NCI-H1417 (cell line): Measurements from ENCODE around the gene CD6.
A peak's percentile ranks its signal among the peaks of the same experiment; 100 is the strongest.
"Not testable (repeated sequence)": the region's sequence is repeated elsewhere in the genome, so short reads cannot be mapped to it uniquely, and the experiment has no call there.

Experiments
- DNase-seq, 3 experiments: peaks; one replicate each; lab custom pipeline; 2025; lab: John Stamatoyannopoulos, UW

Gene CD6

GRCh38 chr11:60953781-60954180 lies 17.7 kb upstream of the CD6 start:
- no peak for DNase-seq

DNA sequence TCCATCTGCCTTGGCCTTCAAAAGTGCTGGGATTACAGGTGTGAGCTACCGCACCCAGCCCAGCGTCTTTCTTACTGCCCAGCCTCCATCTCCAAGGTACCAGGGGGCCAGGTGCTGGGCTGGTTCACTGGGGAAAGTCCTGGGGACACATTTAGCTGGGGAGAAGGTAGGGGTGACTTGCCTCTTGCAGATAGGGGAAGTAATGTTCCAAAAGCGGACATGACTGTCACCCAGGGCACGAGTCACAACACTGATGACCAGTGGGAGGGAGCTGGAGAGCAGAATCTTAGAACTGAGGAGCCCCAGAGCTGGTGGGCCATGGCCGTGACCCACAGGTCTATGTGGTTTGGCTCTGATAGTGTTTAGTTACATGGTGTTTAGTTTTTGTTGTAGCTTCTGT lies 17.1 kb upstream of the CD6 start:
- DNase-seq, result no peak

DNA sequence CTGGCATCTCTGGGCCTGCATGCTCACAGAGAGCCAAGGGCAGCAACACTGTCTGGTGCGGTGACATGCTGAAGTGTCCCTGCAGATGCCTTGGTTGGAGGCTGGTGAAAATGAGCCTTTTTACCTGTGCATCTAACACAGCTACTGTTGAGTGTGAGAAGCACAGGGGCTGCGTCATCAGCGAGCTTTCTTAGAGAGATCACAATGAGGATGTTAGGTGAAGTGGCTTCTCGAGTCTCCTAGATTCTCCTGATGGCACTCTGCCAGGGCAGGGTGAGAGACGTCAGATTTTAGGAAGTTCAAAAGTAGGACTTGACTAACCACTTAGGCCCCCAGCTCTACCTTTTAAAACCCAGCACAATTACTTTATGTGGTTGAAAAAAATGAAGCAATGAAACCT lies 15.9 kb upstream of the CD6 start:
- peak in 1 of 3 experiments; percentile 87 for DNase-seq

DNA sequence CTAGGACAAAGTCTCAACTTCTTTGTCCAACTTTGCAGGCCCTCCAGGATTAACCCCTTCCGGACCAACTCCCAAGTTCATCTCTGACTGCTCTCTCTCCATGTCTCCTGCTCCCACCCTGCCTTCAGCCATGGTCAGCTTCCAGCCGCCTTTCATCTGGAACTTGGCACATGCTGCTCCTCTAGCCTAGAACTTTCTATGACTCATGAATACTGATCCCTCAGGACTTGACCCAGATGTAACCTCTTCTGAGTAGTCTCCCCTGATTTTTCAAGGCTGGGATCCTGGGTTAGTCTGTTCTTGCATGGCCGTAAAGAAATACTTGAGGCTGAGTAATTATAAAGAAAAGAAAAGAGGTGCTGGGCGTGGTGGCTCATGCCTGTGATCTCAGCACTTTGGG lies 14.3 kb upstream of the CD6 start:
- DNase-seq, result no peak

DNA sequence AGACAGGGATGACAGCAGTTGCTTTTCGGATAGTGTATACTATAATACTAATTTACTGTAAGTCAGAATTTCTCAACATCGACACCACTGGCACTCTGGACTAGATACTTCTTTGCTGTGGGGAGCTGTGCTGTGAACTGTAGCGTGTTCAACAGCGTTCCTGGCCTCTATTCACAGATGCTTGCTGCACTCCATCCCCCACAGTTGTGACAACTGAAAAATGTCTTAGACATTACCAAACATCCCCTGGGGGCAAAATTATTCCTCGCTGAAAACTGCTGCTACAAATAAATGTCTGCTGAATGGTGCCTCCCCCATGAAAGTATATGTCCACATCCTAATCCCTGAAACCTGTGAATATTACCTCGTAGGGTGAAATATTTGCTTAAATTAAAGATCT lies 12.0 kb upstream of the CD6 start:
- peak in 1 of 3 experiments; percentile 53 for DNase-seq

GRCh38 chr11:60960405-60960804 lies 11.1 kb upstream of the CD6 start:
- DNase-seq, result no peak

DNA sequence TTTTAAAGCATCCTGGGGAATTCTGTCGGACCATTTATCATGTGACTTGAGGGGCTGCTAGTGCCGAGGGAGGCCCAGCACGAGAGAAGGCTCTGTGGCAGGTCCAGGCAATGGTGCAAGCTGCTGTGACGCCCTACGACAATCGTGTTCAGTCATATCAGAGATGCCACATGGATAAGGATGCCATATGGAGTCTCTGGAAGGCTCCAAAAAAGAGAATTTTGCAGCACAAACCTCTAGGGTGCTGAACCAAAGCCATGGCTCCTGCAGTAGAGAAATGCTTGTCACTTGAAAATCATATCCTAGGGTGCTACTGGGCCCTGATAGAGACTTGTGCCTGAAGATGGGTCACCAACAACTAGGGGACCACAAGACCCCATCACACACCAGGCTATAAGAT lies 6.7 kb upstream of the CD6 start:
- DNase-seq, result no peak

DNA sequence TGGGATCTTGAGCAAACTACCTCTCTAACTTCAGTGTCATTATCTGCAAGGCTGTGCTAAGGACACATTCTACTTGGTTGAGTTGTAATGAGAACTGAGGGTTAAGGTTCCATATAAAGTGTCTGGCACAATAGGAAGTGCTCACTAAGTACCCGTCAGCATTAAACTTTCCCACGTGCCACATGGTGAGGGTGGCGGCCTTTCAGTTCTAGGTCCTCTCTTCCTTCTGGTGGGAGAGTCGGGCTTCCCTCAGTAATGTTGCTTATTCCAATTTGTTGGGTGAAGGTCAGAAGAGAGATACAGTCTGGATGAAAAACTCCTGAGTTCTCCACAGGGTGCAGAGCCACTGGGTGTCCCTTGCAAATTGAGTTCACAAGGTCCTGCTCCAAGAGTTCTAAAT lies 4.6 kb upstream of the CD6 start:
- DNase-seq, result no peak

GRCh38 chr11:60968223-60968622 lies 3.3 kb upstream of the CD6 start:
- DNase-seq, result no peak

DNA sequence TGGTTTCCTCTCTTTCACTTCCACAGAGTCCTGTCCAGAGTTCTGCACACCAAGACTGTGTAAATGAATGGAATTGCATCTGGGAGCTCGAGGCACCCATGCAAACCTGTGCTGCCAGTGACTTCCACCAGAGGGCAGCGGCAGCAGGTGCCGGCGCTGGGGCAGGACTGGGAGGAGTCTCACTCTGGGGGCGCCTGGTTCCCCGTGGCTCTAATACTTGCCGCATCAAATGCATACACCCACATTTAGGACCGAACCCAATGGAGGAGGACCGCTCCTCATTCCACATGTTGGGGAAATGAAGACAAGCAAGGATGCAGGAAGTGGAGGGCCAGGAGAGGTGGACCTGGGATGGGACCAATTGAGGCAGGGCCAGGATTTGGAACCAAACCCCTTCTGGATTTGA lies 1.1 kb upstream of the CD6 start:
- DNase-seq, result peak; percentile 23 to 64 (median 58)

DNA sequence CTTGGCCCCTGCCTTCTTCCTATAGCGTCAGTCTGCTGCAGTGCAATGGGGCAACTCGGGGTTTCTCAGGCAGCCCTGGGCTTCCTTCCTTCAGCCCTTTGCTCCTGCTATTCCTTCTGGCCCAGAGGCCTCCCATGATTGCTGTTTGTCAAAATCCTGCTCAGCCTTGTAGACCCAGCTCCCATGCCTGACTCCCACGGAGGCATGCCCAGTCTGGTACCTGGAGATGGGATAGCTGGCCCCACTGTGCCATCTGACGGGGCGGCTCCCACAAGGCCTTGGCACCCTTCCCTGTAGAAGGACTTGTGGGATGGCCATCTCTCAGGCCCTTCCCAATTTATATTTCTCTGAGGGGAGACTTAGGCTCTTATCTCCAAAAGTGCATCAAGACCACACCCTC lies 590 bp upstream of the CD6 start:
- no peak for DNase-seq

DNA sequence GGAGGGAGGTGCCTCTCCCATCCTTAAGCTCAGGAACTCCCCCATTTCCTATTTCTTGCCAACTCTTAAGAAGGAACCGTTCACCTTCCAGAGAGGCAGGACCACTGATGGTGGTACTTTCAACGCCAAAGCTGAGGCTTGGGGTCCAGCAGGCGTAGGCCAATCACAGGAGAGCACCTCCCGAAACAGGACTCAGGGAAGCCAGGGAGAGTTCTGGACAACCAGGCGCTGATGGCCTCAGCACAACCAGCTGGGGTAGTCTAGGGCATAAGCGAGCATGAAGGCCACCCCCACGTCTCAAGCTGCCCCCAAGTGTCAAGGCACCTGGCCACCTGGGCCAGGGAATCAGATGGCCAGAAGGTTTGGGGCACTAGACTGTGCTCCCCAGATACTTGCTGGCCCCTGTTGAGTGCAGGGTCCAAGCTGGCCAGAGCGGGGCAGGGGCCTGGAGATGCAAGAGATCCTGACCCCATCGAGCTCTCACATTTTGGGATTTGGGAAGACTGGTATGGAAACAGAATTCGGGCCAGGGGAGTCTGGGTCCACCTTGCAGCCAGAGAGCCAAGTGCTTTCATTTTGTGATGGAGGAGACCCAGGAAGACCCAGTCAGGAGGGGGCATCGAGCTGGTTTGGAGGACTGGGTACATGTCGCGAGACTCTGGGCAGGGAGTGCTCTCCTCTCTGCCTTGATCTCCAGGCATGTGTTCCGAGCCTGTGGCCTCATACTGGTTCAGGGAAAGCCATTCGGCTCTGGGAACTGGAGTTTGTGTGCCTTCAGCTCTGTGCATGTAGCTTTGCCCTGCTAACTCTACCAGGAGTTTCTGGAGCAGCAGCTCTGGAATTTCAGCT lies 926 bp downstream of the CD6 start:
- DNase-seq, result no peak

DNA sequence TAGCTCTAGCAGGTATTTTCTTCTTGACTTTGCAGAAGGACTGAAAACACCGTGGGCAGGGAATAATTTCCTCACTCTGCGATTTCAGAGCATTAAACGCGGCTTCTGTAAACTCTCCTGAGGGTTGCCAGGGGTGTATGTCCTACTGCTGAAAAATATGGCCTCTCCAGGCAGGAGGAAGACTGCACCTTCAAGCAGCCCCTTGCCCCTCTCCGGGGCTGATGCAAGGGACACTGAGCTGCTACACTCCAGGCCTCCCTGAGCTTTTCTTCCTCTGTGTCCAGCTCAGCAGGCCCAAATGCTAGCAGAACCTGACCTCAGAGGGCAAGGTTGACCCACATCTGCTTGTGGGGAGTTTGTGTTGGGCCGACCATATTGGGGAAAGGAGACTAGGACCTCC lies 2.2 kb downstream of the CD6 start:
- DNase-seq, result no peak

GRCh38 chr11:60974316-60974715 lies 2.8 kb downstream of the CD6 start:
- not testable (repeated sequence) for DNase-seq

GRCh38 chr11:60974726-60975125 lies 3.2 kb downstream of the CD6 start:
- DNase-seq, result peak in 1 of 3 experiments; percentile 22

- DNase-seq, result no peak
Measured at GRCh38 chr11:60977224-60977623, 5.7 kb downstream of the CD6 start.

DNA sequence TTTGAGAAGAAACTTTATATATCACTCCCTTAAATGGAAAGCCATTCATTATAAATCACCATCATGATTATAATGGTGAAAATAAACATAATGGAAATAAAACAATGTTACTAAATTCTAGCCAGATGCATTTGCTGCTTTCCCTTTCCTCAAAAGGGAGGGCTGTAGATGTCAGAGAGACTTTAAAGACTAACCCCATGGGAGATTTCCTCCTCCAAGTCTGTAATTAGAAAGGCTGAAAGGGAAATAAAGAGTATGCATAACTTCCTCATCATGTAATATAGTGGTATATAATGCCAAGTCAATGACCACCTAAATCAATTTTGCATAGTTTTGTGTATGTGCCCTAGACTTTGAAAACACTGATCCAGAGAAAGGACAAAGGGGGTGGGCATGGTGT lies 6.4 kb downstream of the CD6 start:
- no peak for DNase-seq

GRCh38 chr11:60978546-60979380 lies 7.3 kb downstream of the CD6 start:
- DNase-seq, result no peak

- no peak for DNase-seq
Measured at GRCh38 chr11:60981515-60981914, 10.0 kb downstream of the CD6 start.

DNA sequence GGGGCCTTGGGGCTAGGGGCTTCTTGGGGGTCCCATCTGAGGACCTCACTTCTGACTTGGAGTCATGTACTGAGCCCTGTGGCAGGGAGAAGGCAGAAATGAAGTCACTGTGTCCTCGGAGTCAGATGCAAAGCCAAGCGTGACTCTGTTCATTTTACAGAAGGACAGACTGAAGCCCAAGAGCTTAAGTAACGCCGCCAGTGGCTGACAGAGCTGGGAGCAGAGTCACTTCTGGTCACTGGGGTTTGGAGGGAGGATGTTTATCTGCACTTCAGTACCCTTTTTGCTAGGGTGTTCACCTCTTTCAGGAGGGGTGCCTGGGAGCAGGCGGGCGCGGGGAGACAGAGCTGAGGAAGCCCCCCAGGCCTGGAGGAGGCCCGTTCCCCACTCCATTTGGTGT lies 10.7 kb downstream of the CD6 start:
- no peak for DNase-seq

- no peak for DNase-seq
Measured at GRCh38 chr11:60984149-60984548, 12.7 kb downstream of the CD6 start.

DNA sequence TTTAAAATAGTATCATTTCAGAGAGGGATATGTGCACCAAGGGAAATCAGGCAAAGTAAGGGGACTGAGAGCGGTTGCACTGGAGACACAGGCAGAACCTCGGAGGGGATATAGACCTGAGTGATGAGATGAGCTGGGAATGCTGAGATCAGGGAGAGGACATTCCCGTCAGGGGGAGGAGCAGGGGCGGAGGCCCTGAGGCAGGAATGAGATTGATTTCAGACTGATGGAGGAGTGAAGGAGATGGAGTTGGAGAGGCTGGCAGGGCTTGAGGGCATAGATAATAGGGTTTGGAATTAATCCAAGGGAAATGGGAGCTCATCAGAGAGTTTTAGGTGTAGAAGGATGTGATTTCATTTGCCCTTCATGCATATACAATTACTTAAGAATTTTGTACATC lies 13.2 kb downstream of the CD6 start:
- DNase-seq, result peak in 1 of 3 experiments; percentile 12

DNA sequence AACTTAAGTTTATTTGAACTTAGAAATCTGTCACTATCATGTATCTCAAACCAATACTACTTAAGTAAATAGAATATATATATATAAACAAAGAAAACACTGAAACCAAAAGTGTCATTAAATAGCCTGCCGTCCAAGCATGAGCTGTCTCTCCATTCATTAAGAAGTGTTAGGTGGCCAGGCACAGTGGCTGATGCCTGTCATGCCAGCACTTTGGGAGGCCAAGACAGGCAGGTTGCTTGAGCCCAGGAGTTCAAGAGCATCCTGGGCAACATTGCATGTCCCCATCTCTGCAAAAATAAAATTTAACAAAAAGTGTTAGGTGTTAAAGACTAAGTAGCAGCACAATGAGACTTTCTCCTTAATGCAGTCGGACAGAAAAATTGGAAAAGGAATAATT lies 14.0 kb downstream of the CD6 start:
- no peak for DNase-seq
